Neural crest cell (in vitro differentiated cells): ENCODE measurements around the gene YKT6. TPM values are rescaled to one million over a fixed set of nuclear protein-coding genes. Genes with fewer than 3 reads are reported as not detected.

Source experiments
- DNase-seq: peaks from one replicate; pipeline ENCODE4 v3.0.0; 2021; ENCODE audit warnings: low read depth, mixed read lengths, low spot score
- H3K27ac Mint-ChIP-seq: one replicate; pipeline ENCODE4 v1.8.0; 2021; ENCODE audit warnings: mild to moderate bottlenecking, mixed read lengths; ENCODE audit not compliant: unreplicated experiment
- H3K27me3 Mint-ChIP-seq: 2 replicates; pipeline ENCODE4 v1.8.0; 2021; ENCODE audit warnings: low read depth, mild to moderate bottlenecking, mixed read lengths
- H3K36me3 Mint-ChIP-seq: 2 replicates; pipeline ENCODE4 v1.8.0; 2021; ENCODE audit warnings: low read depth, mild to moderate bottlenecking, mixed read lengths
- H3K4me1 Mint-ChIP-seq: 2 replicates; pipeline ENCODE4 v1.8.0; 2021; ENCODE audit warnings: mixed read lengths
- H3K4me3 Mint-ChIP-seq: one replicate; pipeline ENCODE4 v1.8.0; 2021; ENCODE audit warnings: mild to moderate bottlenecking, mixed read lengths
- H3K9me3 Mint-ChIP-seq: 2 replicates; pipeline ENCODE4 v1.8.0; 2021; ENCODE audit warnings: mixed read lengths
- CTCF ChIP-seq: fragments of 200-600 bp; sonication (generic); conservative IDR thresholded peaks from 2 replicates; pipeline ENCODE4 v1.5.0; 2021; ENCODE audit warnings: antibody characterized with exemption, mild to moderate bottlenecking
- total RNA-seq: library from RNA; stranded (reverse); gene quantifications from 2 replicates; pipeline ENCODE4 v1.2.1, GENCODE V29; 2021

YKT6 gene
- total RNA-seq, 1 donor from 2014 or later = 97.4 TPM

GRCh38 chr7:44155191-44156185 lies 45.3 kb upstream of the YKT6 start:
- Mint-ChIP-seq H3K9me3 (no peaks in the 10 kb centered on the region), H3K27me3 (no peaks in the 10 kb centered on the region), H3K36me3 (no peaks in the 10 kb centered on the region), H3K27ac (no peak overlapping the region), H3K4me3 (no peak overlapping the region), H3K4me1 (no peaks in the 10 kb centered on the region)
- no peak for DNase-seq
- TF ChIP-seq CTCF = no peak

GRCh38 chr7:44156453-44157010 lies 44.2 kb upstream of the YKT6 start:
- no peak overlapping the region for H3K27ac Mint-ChIP-seq

GRCh38 chr7:44157116-44158080 lies 43.4 kb upstream of the YKT6 start:
- Mint-ChIP-seq H3K27ac (no peak overlapping the region), H3K9me3 (no peaks in the 10 kb centered on the region), H3K27me3 (no peaks in the 10 kb centered on the region), H3K4me3 (no peak overlapping the region), H3K36me3 (no peaks in the 10 kb centered on the region), H3K4me1 (no peaks in the 10 kb centered on the region)
- DNase-seq = no peak
- no peak for TF ChIP-seq CTCF

More at GRCh38 chr7:44156453-44157010, 44.2 kb upstream of the YKT6 start:
- TF ChIP-seq CTCF = no peak
- Mint-ChIP-seq H3K4me1 (no peaks in the 10 kb centered on the region), H3K4me3 (no peak overlapping the region), H3K27me3 (no peaks in the 10 kb centered on the region), H3K9me3 (no peaks in the 10 kb centered on the region), H3K36me3 (no peaks in the 10 kb centered on the region)
- no peak for DNase-seq

GRCh38 chr7:44158096-44158872 lies 42.5 kb upstream of the YKT6 start:
- H3K27ac Mint-ChIP-seq = no peak overlapping the region
- peaks cover 3% of the 10 kb centered on the region for H3K9me3 Mint-ChIP-seq
- no peaks in the 10 kb centered on the region for H3K36me3 Mint-ChIP-seq
- no peaks in the 10 kb centered on the region for H3K27me3 Mint-ChIP-seq
- H3K4me1 Mint-ChIP-seq = no peaks in the 10 kb centered on the region
- no peak overlapping the region for H3K4me3 Mint-ChIP-seq
- DNase-seq = no peak
- no peak for TF ChIP-seq CTCF
